Mesenchymal stem cell (in vitro differentiated cells and primary cell): ENCODE measurements around the gene MATK.
A peak's percentile ranks its signal among the peaks of the same experiment; 100 is the strongest.

ENCODE experiments used
- DNase-seq: peaks from one replicate; pipeline ENCODE4 v3.0.0-alpha.2; 2013
- H2AFZ ChIP-seq: one replicate; pipeline ENCODE4 v1.6.1; 2013; ENCODE audit warnings: low read depth, mild to moderate bottlenecking, control low read depth, inconsistent platforms, low read length, moderate library complexity
- H2AK5ac ChIP-seq: 2 replicates; pipeline ENCODE4 v1.6.1; 2013; ENCODE audit warnings: low read length, moderate library complexity, mild to moderate bottlenecking, inconsistent platforms; ENCODE audit not compliant: severe bottlenecking
- H2BK120ac ChIP-seq: one replicate; pipeline ENCODE4 v1.6.1; 2013; ENCODE audit warnings: low read depth, mild to moderate bottlenecking, inconsistent platforms, low read length, moderate library complexity
- H2BK12ac ChIP-seq, 2 experiments: one replicate each; pipeline ENCODE4 v1.6.1; 2013; ENCODE audit warnings: inconsistent platforms in 2 of 2, low read length in 2 of 2, mild to moderate bottlenecking in 2 of 2, moderate library complexity in 2 of 2, control low read depth in 1 of 2
- H2BK15ac ChIP-seq: one replicate; pipeline ENCODE4 v1.6.1; 2013; ENCODE audit warnings: mild to moderate bottlenecking, low read depth, inconsistent platforms; ENCODE audit not compliant: poor library complexity, severe bottlenecking
- H2BK5ac ChIP-seq: 2 replicates; pipeline ENCODE4 v1.6.1; 2013; ENCODE audit warnings: low read depth, mild to moderate bottlenecking, low read length, control low read depth, inconsistent platforms; ENCODE audit not compliant: poor library complexity, severe bottlenecking
- H3K14ac ChIP-seq, 2 experiments: one replicate each; pipeline ENCODE4 v1.6.1; 2013; ENCODE audit warnings: inconsistent platforms in 2 of 2, low read length in 2 of 2, control low read depth in 1 of 2, mild to moderate bottlenecking in 1 of 2, moderate library complexity in 1 of 2
- H3K18ac ChIP-seq, 2 experiments: one replicate each; pipeline ENCODE4 v1.6.1; 2013; ENCODE audit warnings: inconsistent platforms in 2 of 2, low read length in 2 of 2, control low read depth in 1 of 2, low read depth in 1 of 2, mild to moderate bottlenecking in 1 of 2
- H3K23ac ChIP-seq, 2 experiments: one replicate each; pipeline ENCODE4 v1.6.1; 2013; ENCODE audit warnings: inconsistent platforms in 2 of 2, low read length in 2 of 2, mild to moderate bottlenecking in 2 of 2, moderate library complexity in 2 of 2, control low read depth in 1 of 2
- H3K27ac ChIP-seq: 2 replicates; pipeline ENCODE4 v1.5.1; 2013; ENCODE audit warnings: mild to moderate bottlenecking, moderate library complexity, low read length, control low read depth, inconsistent platforms; ENCODE audit not compliant: poor library complexity, severe bottlenecking
- H3K27me3 ChIP-seq, 2 experiments: 2 replicates each; pipeline versions ENCODE4 v1.6.1 to v1.7.0; 2013; ENCODE audit warnings: low read length in 2 of 2, mild to moderate bottlenecking in 2 of 2, moderate library complexity in 2 of 2, control low read depth in 1 of 2, inconsistent platforms in 1 of 2; ENCODE audit not compliant: control insufficient read depth in 1 of 2, insufficient read depth in 1 of 2
- H3K36me3 ChIP-seq, 2 experiments: 2 replicates each; pipeline versions ENCODE4 v1.6.1 to v1.7.0; 2013; ENCODE audit warnings: low read length in 2 of 2, control low read depth in 1 of 2, inconsistent platforms in 1 of 2, low read depth in 1 of 2, mild to moderate bottlenecking in 1 of 2; ENCODE audit not compliant: insufficient read depth in 2 of 2, control insufficient read depth in 1 of 2
- H3K4ac ChIP-seq, 2 experiments: one replicate each; pipeline ENCODE4 v1.6.1; 2013; ENCODE audit warnings: inconsistent platforms in 2 of 2, low read length in 2 of 2, mild to moderate bottlenecking in 2 of 2, moderate library complexity in 2 of 2, control low read depth in 1 of 2, low read depth in 1 of 2
- H3K4me1 ChIP-seq: 2 replicates; pipeline ENCODE4 v1.6.1; 2013; ENCODE audit warnings: low read depth, low read length, control low read depth; ENCODE audit not compliant: control insufficient read depth, insufficient read depth
- H3K4me2 ChIP-seq: 2 replicates; pipeline ENCODE4 v1.6.1; 2013; ENCODE audit warnings: low read length, mild to moderate bottlenecking, inconsistent platforms; ENCODE audit not compliant: poor library complexity, severe bottlenecking
- H3K4me3 ChIP-seq, 2 experiments: 2 replicates each; pipeline versions ENCODE4 v1.5.1 to v1.7.0; 2013; ENCODE audit warnings: low read length in 2 of 2, mild to moderate bottlenecking in 2 of 2, control low read depth in 1 of 2, low read depth in 1 of 2; ENCODE audit not compliant: insufficient read depth in 1 of 2
- H3K79me1 ChIP-seq: replicated peaks from 2 replicates; pipeline ENCODE4 v1.6.1; 2013; ENCODE audit warnings: mild to moderate bottlenecking, control low read depth, low read length, inconsistent platforms; ENCODE audit not compliant: poor library complexity, severe bottlenecking
- H3K9ac ChIP-seq: 2 replicates; pipeline ENCODE4 v1.7.0; 2013; ENCODE audit warnings: mild to moderate bottlenecking, low read length, moderate library complexity
- H3K9me3 ChIP-seq: 2 replicates; pipeline ENCODE4 v1.7.0; 2013; ENCODE audit warnings: mild to moderate bottlenecking, low read length; ENCODE audit not compliant: control insufficient read depth
- H4K8ac ChIP-seq: one replicate; pipeline ENCODE4 v1.6.1; 2013; ENCODE audit warnings: inconsistent platforms, mild to moderate bottlenecking, low read length, moderate library complexity
- H4K91ac ChIP-seq: one replicate; pipeline ENCODE4 v1.6.1; 2013; ENCODE audit warnings: mild to moderate bottlenecking, low read length, inconsistent platforms
- WGBS: methylation state at CpG from one replicate; pipeline ENCODE4 v1.1.7; 2013; ENCODE audit warnings: mixed read lengths; 5-methylcytosine and 5-hydroxymethylcytosine counted together

The MATK gene

DNA sequence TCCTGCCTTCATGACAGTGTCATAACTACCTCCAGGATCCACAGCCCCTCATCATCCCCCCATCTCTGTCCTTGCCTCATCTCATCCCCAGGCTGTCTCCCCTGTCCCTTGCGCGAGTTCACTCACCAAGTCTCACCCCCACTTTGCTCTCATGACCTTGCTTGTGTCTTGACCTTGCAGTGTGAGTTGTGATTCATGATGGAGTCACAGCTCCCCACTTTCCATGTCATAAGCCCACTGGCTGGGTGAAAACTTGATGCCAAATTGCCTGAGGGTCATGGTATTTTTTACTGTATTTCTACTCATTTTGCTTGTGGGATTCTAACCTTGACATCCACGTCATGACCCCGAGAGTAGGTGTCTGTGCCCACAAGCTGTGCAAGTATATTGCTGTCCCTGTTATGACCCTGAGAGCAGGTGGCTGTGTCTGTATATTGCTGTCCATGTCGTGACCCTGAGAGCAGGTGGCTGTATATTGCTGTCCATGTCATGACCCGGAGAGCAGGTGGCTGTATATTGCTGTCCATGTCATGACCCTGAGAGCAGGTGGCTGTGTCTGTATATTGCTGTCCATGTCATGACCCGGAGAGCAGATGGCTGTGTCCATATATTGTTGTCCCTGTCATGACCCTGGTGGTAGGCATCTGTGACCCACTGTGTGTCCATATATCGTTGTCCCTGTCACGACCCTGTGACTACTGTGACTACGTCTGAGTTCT is 48.5 kb downstream of the MATK start:
- H2BK120ac ChIP-seq, result no peak overlapping the region
- no peak overlapping the region for H2AK5ac ChIP-seq
- peaks cover 18 to 51% of the 10 kb centered on the region in 2 experiments for H3K27me3 ChIP-seq
- H3K27ac ChIP-seq, result no peak overlapping the region
- no peak overlapping the region for H3K4ac ChIP-seq
- H3K4me2 ChIP-seq, result no peak overlapping the region
- no peak overlapping the region for H2BK15ac ChIP-seq
- H4K8ac ChIP-seq, result no peak overlapping the region
- H3K4me3 ChIP-seq, result no peak overlapping the region
- no peak overlapping the region for H3K14ac ChIP-seq
- no peaks in the 10 kb centered on the region for H3K79me1 ChIP-seq
- H3K18ac ChIP-seq, result no peak overlapping the region
- H2BK5ac ChIP-seq, result no peak overlapping the region
- no peak overlapping the region for H4K91ac ChIP-seq
- H3K4me1 ChIP-seq, result no peaks in the 10 kb centered on the region
- no peak overlapping the region for H3K9ac ChIP-seq
- H2BK12ac ChIP-seq, result no peak overlapping the region
- no peak overlapping the region for H3K23ac ChIP-seq
- no peaks in the 10 kb centered on the region for H3K9me3 ChIP-seq
- no peak for DNase-seq
- peaks cover 0 to 2% of the 10 kb centered on the region in 2 experiments for H3K36me3 ChIP-seq
- H2AFZ ChIP-seq, result no peak overlapping the region
- WGBS, result 87% methylated on average over 10 of the region's 10 CpGs

DNA sequence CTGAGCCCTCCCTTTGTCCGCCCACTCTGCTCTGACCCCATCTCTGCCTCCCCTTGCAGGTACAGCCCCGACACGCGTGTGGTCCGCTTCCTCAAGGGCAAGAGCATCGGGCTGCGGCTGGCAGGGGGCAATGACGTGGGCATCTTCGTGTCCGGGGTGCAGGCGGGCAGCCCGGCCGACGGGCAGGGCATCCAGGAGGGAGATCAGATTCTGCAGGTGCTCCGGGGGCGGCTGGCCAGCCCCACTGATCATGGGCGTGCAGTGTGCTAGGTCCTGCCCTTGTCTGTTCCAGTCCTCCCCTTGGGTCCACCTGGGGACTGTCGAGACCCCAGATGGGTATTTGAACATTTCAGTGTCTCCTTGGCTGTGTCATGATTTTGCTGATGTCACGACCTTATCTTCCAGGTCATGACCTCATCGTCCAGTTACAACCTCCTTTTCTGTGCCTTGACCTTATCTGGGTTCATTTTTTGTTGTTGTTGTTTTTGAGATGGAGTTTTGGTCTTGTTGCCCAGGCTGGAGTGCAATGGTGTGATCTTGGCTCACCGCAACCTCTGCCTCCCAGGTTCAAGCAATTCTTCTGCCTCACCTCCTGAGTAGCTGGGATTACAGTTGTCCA is 50.0 kb downstream of the MATK start:
- Histone ChIP-seq H3K18ac (no peak overlapping the region), H3K9me3 (no peaks in the 10 kb centered on the region), H3K4me1 (no peaks in the 10 kb centered on the region), H3K36me3 (peaks cover 0 to 2% of the 10 kb centered on the region in 2 experiments), H2AK5ac (no peak overlapping the region), H2BK5ac (no peak overlapping the region), H3K79me1 (no peaks in the 10 kb centered on the region), H4K91ac (no peak overlapping the region), H3K4ac (no peak overlapping the region), H3K4me3 (no peak overlapping the region), H3K23ac (peak overlapping the region in 1 of 2 experiments; percentile 15), H3K4me2 (no peak overlapping the region), H4K8ac (no peak overlapping the region), H2BK120ac (no peak overlapping the region), H3K14ac (no peak overlapping the region), H3K27ac (no peak overlapping the region), H3K27me3 (peaks cover 18 to 51% of the 10 kb centered on the region in 2 experiments), H2BK15ac (no peak overlapping the region), H2BK12ac (no peak overlapping the region), H3K9ac (no peak overlapping the region), H2AFZ (no peak overlapping the region)
- WGBS, result 88% methylated on average over 19 of the region's 21 CpGs
- DNase-seq, result no peak

DNA sequence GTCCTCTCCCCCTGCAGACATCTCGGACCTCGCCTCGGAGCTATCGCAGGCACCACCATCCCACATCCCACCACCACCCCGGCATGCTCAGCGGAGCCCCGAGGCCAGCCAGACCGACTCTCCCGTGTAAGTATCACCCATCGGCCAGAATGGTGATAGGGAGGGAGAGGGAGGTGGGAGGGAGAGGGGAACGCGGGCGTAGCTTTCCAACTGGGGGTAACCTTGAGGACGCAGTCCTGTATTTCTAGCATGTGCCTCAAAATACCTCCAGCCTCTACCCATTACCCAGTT is 51.9 kb downstream of the MATK start:
- no peak overlapping the region for H4K8ac ChIP-seq
- no peak overlapping the region for H3K27ac ChIP-seq
- no peaks in the 10 kb centered on the region for H3K79me1 ChIP-seq
- H3K4me1 ChIP-seq, result no peaks in the 10 kb centered on the region
- no peak overlapping the region for H3K23ac ChIP-seq
- no peak overlapping the region for H2BK120ac ChIP-seq
- 100% methylated on average over 1 of the region's 14 CpGs for WGBS
- H2AFZ ChIP-seq, result no peak overlapping the region
- peaks cover 0 to 2% of the 10 kb centered on the region in 2 experiments for H3K36me3 ChIP-seq
- DNase-seq, result no peak
- no peak overlapping the region for H3K4me3 ChIP-seq
- no peak overlapping the region for H2BK12ac ChIP-seq
- H3K18ac ChIP-seq, result no peak overlapping the region
- H3K27me3 ChIP-seq, result peaks cover 18 to 49% of the 10 kb centered on the region in 2 experiments
- H2BK15ac ChIP-seq, result no peak overlapping the region
- H3K14ac ChIP-seq, result no peak overlapping the region
- H3K9ac ChIP-seq, result no peak overlapping the region
- H3K9me3 ChIP-seq, result no peaks in the 10 kb centered on the region
- H2BK5ac ChIP-seq, result no peak overlapping the region
- H3K4ac ChIP-seq, result no peak overlapping the region
- H4K91ac ChIP-seq, result no peak overlapping the region
- H3K4me2 ChIP-seq, result no peak overlapping the region
- H2AK5ac ChIP-seq, result no peak overlapping the region

DNA sequence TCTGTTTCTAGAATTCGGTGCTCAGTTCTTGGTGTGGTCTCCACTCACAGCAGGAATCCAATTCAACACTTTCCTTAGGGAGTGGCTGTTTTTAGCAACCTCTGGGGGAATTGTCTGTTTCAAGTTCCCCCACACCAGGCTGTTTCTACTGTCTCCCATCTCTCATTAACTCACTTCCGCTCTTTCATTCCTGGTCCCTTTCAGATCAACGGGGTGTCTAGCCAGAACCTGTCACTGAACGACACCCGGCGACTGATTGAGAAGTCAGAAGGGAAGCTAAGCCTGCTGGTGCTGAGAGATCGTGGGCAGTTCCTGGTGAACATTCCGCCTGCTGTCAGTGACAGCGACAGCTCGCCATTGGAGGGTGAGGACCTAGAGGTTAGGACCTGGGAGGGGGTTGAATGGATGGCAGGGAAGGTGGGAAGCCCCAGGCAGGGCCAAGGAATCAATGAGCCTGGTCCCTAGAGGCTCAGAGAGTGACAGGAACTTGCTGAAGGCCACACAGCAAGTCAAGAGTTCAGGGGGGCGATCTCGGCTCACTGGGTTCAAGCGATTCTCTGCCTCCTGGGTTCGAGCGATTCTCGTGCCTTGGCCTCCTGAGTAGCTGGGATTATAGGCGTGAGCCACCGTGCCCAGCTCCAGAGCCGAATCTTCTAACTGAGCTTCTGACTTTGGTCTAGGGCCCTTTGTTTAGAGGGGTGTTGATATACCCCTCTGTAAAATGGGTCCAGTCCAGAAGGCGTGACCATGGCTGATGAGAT is 52.5 kb downstream of the MATK start:
- peaks cover 0 to 2% of the 10 kb centered on the region in 2 experiments for H3K36me3 ChIP-seq
- 88% methylated on average over 18 of the region's 20 CpGs for WGBS
- H3K4me1 ChIP-seq, result no peaks in the 10 kb centered on the region
- H2BK15ac ChIP-seq, result no peak overlapping the region
- H2AK5ac ChIP-seq, result no peak overlapping the region
- peak overlapping the region in 1 of 2 experiments; percentile 88 for H3K14ac ChIP-seq
- H4K91ac ChIP-seq, result no peak overlapping the region
- no peak overlapping the region for H3K4me2 ChIP-seq
- no peak overlapping the region for H3K27ac ChIP-seq
- H3K9ac ChIP-seq, result no peak overlapping the region
- H4K8ac ChIP-seq, result no peak overlapping the region
- H2BK5ac ChIP-seq, result no peak overlapping the region
- peaks cover 18 to 46% of the 10 kb centered on the region in 2 experiments for H3K27me3 ChIP-seq
- H3K18ac ChIP-seq, result no peak overlapping the region
- H2AFZ ChIP-seq, result no peak overlapping the region
- DNase-seq, result no peak
- peak overlapping the region in 1 of 2 experiments; percentile 68 for H3K23ac ChIP-seq
- H2BK120ac ChIP-seq, result no peak overlapping the region
- H3K79me1 ChIP-seq, result no peaks in the 10 kb centered on the region
- H3K9me3 ChIP-seq, result no peaks in the 10 kb centered on the region
- H3K4ac ChIP-seq, result no peak overlapping the region
- no peak overlapping the region for H3K4me3 ChIP-seq
- no peak overlapping the region for H2BK12ac ChIP-seq
